ENCODE data around the gene GATA2. TPM values are rescaled to one million over a fixed set of nuclear protein-coding genes. Genes with fewer than 3 reads are reported as not detected.
A peak's percentile ranks its signal among the peaks of the same experiment; 100 is the strongest.

The GATA2 gene
- total RNA-seq, 1 donor from 2014 or later, result under 0.01 TPM

DNA sequence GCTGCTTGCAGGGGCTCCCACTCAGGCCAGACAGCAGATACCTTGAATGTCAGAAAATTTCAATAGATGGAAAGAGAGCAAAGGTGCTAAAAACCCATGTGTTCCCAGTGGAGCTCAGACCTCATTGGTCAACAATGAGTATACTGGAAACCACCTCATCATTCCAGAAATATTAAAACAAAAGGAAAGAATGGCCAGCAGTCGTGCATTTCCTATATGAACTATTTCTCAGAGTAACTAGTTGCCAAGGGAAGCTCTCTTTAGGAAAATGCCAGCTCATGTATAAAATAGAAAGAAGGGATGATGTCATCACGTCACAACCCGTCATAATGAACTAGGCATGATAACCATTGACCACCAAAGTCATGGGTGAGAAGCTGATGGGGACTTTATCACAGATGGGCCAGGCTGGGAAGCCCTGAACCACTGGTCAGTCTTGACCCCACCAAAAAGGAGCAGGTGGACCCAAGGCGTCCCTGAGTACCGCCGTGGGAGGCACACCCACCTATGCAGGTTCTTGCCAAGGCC is 43.8 kb downstream of the GATA2 start:
- DNase-seq (ENCODE audit: low read depth) (no peak), FAIRE-seq (no peak)
- no peaks in the 10 kb centered on the region for H3K36me3 ChIP-seq (ENCODE audit: control insufficient read depth, insufficient read depth, low read length)
- peaks cover 2% of the 10 kb centered on the region for H3K27me3 ChIP-seq (ENCODE audit: control insufficient read depth, insufficient read depth, low read length)
- TF ChIP-seq, protein P1, sequence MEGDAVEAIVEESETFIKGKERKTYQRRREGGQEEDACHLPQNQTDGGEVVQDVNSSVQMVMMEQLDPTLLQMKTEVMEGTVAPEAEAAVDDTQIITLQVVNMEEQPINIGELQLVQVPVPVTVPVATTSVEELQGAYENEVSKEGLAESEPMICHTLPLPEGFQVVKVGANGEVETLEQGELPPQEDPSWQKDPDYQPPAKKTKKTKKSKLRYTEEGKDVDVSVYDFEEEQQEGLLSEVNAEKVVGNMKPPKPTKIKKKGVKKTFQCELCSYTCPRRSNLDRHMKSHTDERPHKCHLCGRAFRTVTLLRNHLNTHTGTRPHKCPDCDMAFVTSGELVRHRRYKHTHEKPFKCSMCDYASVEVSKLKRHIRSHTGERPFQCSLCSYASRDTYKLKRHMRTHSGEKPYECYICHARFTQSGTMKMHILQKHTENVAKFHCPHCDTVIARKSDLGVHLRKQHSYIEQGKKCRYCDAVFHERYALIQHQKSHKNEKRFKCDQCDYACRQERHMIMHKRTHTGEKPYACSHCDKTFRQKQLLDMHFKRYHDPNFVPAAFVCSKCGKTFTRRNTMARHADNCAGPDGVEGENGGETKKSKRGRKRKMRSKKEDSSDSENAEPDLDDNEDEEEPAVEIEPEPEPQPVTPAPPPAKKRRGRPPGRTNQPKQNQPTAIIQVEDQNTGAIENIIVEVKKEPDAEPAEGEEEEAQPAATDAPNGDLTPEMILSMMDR (IDR thresholded peaks at IDR 0.05; ENCODE audit: insufficient read depth, low read length, severe bottlenecking), result no peak
- H3K4me3 ChIP-seq (ENCODE audit: low read depth, low read length), result no peak overlapping the region

DNA sequence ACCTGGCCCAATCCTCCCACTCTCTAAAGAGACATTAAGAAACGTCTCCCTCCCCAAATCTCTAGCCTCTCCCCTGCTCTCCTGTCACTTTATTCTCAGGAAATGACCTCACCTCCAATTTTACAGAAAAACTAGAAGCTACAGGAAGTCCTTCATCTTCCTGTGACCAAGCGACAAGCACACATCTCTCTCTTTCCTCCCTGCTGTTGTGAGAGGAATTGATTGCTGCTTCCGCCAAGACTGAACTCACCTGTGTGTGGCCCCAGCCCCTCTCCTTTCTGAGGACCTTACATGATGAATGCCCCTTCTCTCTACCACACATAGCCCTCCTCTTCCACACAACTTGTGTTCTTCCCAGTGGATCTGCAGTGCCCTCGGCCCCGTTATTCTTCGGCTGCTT is 44.5 kb downstream of the GATA2 start:
- no peak for FAIRE-seq
- no peak overlapping the region for H3K4me3 ChIP-seq (ENCODE audit: low read depth, low read length)
- no peak for DNase-seq (ENCODE audit: low read depth)
- TF ChIP-seq, protein P1 (IDR thresholded peaks at IDR 0.05; ENCODE audit: insufficient read depth, low read length, severe bottlenecking), result no peak
- H3K36me3 ChIP-seq (ENCODE audit: control insufficient read depth, insufficient read depth, low read length), result no peaks in the 10 kb centered on the region
- H3K27me3 ChIP-seq (ENCODE audit: control insufficient read depth, insufficient read depth, low read length), result peaks cover 2% of the 10 kb centered on the region

DNA sequence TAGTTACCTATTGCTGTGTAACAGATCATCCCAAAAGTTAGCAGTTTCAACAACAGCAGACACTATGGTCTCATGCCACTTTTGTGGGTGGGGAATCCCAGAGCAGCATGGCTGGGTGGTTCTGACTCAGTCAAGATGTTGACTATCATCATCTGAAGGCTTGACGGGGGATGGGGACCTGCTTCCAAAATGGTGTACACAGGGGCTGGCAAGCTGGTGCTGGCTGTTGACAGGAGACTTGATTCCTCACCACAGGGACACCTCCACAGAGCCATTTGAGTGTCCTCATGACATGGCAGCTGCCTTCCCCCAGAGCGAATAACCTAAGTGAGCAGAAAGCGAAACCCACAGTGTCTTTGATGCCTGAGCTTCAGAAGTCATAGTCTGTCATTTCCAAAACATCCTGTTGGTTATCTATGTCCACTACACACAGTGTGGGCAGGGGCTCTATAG is 45.4 kb downstream of the GATA2 start:
- Histone ChIP-seq H3K36me3 (ENCODE audit: control insufficient read depth, insufficient read depth, low read length) (no peaks in the 10 kb centered on the region), H3K27me3 (ENCODE audit: control insufficient read depth, insufficient read depth, low read length) (peaks cover 2% of the 10 kb centered on the region), H3K4me3 (ENCODE audit: low read depth, low read length) (no peak overlapping the region)
- TF ChIP-seq, protein P1 (IDR thresholded peaks at IDR 0.05; ENCODE audit: insufficient read depth, low read length, severe bottlenecking), result no peak
- no peak for DNase-seq (ENCODE audit: low read depth)
- peak; percentile 77 for FAIRE-seq

DNA sequence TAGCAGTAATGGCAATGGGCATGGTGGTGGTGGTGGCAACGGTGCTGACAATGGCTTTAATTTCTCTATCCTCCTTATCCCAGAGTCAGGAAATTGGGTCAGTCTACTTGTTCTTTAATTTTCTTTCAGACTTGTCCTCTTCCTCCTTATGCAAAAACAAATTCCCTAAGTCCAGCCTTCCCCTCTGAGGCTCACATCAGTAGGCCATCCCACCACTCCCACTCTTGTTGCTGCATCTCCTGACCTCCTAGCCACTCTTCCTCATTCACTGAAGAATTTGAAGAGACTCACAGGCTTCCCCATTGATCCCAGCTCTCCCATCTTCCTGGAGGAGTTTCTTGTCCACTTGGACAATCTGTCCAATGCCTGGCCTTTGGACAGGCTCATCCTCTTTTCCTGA is 46.2 kb downstream of the GATA2 start:
- Histone ChIP-seq H3K27me3 (ENCODE audit: control insufficient read depth, insufficient read depth, low read length) (peaks cover 2% of the 10 kb centered on the region), H3K4me3 (ENCODE audit: low read depth, low read length) (no peak overlapping the region), H3K36me3 (ENCODE audit: control insufficient read depth, insufficient read depth, low read length) (no peaks in the 10 kb centered on the region)
- DNase-seq (ENCODE audit: low read depth) (no peak), FAIRE-seq (peak; percentile 75)
- TF ChIP-seq, protein P1 (IDR thresholded peaks at IDR 0.05; ENCODE audit: insufficient read depth, low read length, severe bottlenecking), result no peak

DNA sequence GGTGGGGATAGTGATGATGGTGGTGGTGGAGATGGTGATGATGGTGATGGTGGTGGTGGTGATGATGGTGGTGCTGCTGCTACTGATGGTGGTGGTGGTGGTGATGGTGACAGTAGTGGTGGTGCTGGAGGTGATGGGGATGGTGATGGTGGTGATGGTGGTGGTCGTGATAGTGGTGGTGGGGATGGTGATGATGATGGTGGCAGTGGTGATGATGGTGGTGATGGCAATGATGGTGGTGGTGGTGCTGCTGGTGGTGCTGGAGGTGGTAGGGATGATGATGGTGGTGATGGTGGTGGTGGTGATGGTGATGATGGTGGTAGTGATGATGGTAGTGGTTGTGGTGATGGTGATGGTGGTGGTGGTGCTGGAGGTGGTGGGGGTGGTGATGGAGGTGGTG is 47.6 kb downstream of the GATA2 start:
- no peak for FAIRE-seq
- no peak for DNase-seq (ENCODE audit: low read depth)
- no peaks in the 10 kb centered on the region for H3K36me3 ChIP-seq (ENCODE audit: control insufficient read depth, insufficient read depth, low read length)
- H3K27me3 ChIP-seq (ENCODE audit: control insufficient read depth, insufficient read depth, low read length), result no peaks in the 10 kb centered on the region
- TF ChIP-seq, protein P1 (IDR thresholded peaks at IDR 0.05; ENCODE audit: insufficient read depth, low read length, severe bottlenecking), result no peak
- no peak overlapping the region for H3K4me3 ChIP-seq (ENCODE audit: low read depth, low read length)

DNA sequence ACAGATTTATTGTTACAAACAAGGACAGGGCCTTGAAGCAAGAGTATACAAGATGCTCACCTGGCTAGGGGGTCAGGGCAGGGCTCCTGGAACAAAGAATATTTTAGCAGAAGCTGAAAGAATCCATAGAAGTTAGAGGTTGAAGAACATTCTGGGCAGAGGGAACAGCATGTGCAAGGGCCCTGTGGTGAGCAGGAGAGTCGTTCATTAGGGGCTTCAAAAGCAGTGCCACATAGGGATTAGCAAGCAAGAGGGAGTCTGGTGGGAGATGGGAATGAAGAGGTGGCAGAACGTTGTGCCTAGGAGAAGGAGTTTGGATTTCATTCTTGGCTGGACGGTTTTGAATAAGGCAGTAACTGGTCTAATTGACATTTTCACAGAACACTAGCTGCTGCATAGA is 49.2 kb downstream of the GATA2 start:
- peak; percentile 91 for FAIRE-seq
- DNase-seq (ENCODE audit: low read depth), result no peak
- TF ChIP-seq, protein P1 (IDR thresholded peaks at IDR 0.05; ENCODE audit: insufficient read depth, low read length, severe bottlenecking), result no peak

More for the DNA sequence above, 49.2 kb downstream of the GATA2 start:
- H3K27me3 ChIP-seq (ENCODE audit: control insufficient read depth, insufficient read depth, low read length), result peaks cover 4% of the 10 kb centered on the region
- H3K36me3 ChIP-seq (ENCODE audit: control insufficient read depth, insufficient read depth, low read length), result no peaks in the 10 kb centered on the region
- no peak overlapping the region for H3K4me3 ChIP-seq (ENCODE audit: low read depth, low read length)

All from bronchial epithelial cell (primary cell).